CD4-positive, CD25-positive, alpha-beta regulatory T cell (primary cell): Measurements from ENCODE around the gene KCNQ1. TPM values are rescaled to one million over a fixed set of nuclear protein-coding genes. Genes with fewer than 3 reads are reported as not detected.

Experiments
- ATAC-seq, 2 donors: fragments of 150-1000 bp; cut with Tn5 transposase; one replicate each; pipeline ENCODE4 v1.10.0; 2021; ENCODE audit warnings: low read depth in 2 of 2, moderate number of reproducible peaks in 2 of 2, moderate library complexity in 1 of 2
- DNase-seq, 3 donors: peaks; one replicate each; pipeline versions ENCODE4 v3.0.0 to v3.0.0-alpha.2; 2012 to 2022; ENCODE audit warnings: mixed read lengths in 1 of 3
- H3K27ac ChIP-seq: one replicate; pipeline ENCODE4 v1.7.0; 2013; ENCODE audit warnings: mild to moderate bottlenecking, low read length; ENCODE audit not compliant: insufficient read depth, poor library complexity, severe bottlenecking
- H3K27me3 ChIP-seq: one replicate; pipeline ENCODE4 v1.7.0; 2013; ENCODE audit warnings: low read length; ENCODE audit not compliant: control insufficient read depth, insufficient read depth
- H3K36me3 ChIP-seq: one replicate; pipeline ENCODE4 v1.7.0; 2013; ENCODE audit warnings: mild to moderate bottlenecking, low read length, moderate library complexity; ENCODE audit not compliant: control insufficient read depth, insufficient read depth
- H3K4me1 ChIP-seq: 2 replicates; pipeline ENCODE4 v1.7.0; 2013; ENCODE audit warnings: mild to moderate bottlenecking, low read length; ENCODE audit not compliant: insufficient read depth, control insufficient read depth, poor library complexity, severe bottlenecking
- H3K4me3 ChIP-seq: one replicate; pipeline ENCODE4 v1.7.0; 2013; ENCODE audit warnings: low read depth, mild to moderate bottlenecking, low read length, moderate library complexity
- H3K9me3 ChIP-seq, 2 experiments: 1 replicate in 1 of 2; 2 replicates in 1 of 2; pipeline ENCODE4 v1.7.0; 2013; ENCODE audit warnings: low read length in 2 of 2, mild to moderate bottlenecking in 1 of 2, moderate library complexity in 1 of 2; ENCODE audit not compliant: control insufficient read depth in 2 of 2
- H3K27ac Mint-ChIP-seq, 3 donors: one replicate each; pipeline ENCODE4 v1.8.0; 2020 to 2022; ENCODE audit warnings: mild to moderate bottlenecking in 3 of 3, mixed read lengths in 3 of 3, moderate library complexity in 2 of 3
- H3K27me3 Mint-ChIP-seq: one replicate; pipeline ENCODE4 v1.8.0; 2022; ENCODE audit warnings: mild to moderate bottlenecking, mixed read lengths
- H3K36me3 Mint-ChIP-seq: one replicate; pipeline ENCODE4 v1.8.0; 2020; ENCODE audit warnings: mixed read lengths
- H3K4me1 Mint-ChIP-seq, 4 donors: one replicate each; pipeline ENCODE4 v1.8.0; 2020 to 2022; ENCODE audit warnings: mixed read lengths in 4 of 4, mild to moderate bottlenecking in 1 of 4
- H3K4me3 Mint-ChIP-seq, 4 donors: one replicate each; pipeline ENCODE4 v1.8.0; 2020 to 2022; ENCODE audit warnings: mild to moderate bottlenecking in 4 of 4, mixed read lengths in 4 of 4, moderate library complexity in 3 of 4
- H3K9me3 Mint-ChIP-seq, 7 donors: one replicate each; pipeline ENCODE4 v1.8.0; 2020 to 2022; ENCODE audit warnings: mixed read lengths in 7 of 7, mild to moderate bottlenecking in 3 of 7, moderate library complexity in 2 of 7
- polyA plus RNA-seq, 4 donors: library from polyadenylated mRNA; unstranded; fragments of 300-500 nt; fragmentation: Illumina TruSeq; gene quantifications; one replicate each; pipeline ENCODE4 v1.2.3, GENCODE V29; 2021
- total RNA-seq: library from RNA; stranded (reverse); gene quantifications from one replicate; pipeline ENCODE4 v1.2.3, GENCODE V29; 2022

Gene KCNQ1
- total and polyA plus RNA-seq, 5 donors from 2014 or later: 5.5 to 13.4 (median 6.8) TPM

GRCh38 chr11:2522631-2523255 lies 77.9 kb downstream of the KCNQ1 start:
- Histone ChIP-seq H3K36me3 (no peaks in the 10 kb centered on the region), H3K27ac (no peak overlapping the region), H3K4me1 (peaks cover 7% of the 10 kb centered on the region), H3K4me3 (no peak overlapping the region), H3K27me3 (no peaks in the 10 kb centered on the region), H3K9me3 (no peaks in the 10 kb centered on the region)
- Mint-ChIP-seq H3K27me3 (no peaks in the 10 kb centered on the region), H3K4me1 (peaks cover 0 to 30% (median 7%) of the 10 kb centered on the region in 4 donors), H3K36me3 (peaks cover 5% of the 10 kb centered on the region), H3K9me3 (no peaks in the 10 kb centered on the region), H3K27ac (no peak overlapping the region), H3K4me3 (no peak overlapping the region)
- no peak for DNase-seq
- ATAC-seq: no peak

- DNase-seq (no peak), ATAC-seq (no peak)
- H3K9me3 Mint-ChIP-seq: no peaks in the 10 kb centered on the region
- no peaks in the 10 kb centered on the region for H3K36me3 ChIP-seq
- H3K4me1 Mint-ChIP-seq: peaks cover 0 to 36% (median 8%) of the 10 kb centered on the region in 4 donors
- H3K4me1 ChIP-seq: peaks cover 7% of the 10 kb centered on the region
- H3K4me3 Mint-ChIP-seq: no peak overlapping the region
- H3K27me3 Mint-ChIP-seq: no peaks in the 10 kb centered on the region
- no peaks in the 10 kb centered on the region for H3K27me3 ChIP-seq
- no peak overlapping the region for H3K4me3 ChIP-seq
- no peaks in the 10 kb centered on the region for H3K9me3 ChIP-seq
- peak overlapping the region in 1 of 3 donors; percentile 52 for H3K27ac Mint-ChIP-seq
- H3K27ac ChIP-seq: no peak overlapping the region
- H3K36me3 Mint-ChIP-seq: peaks cover 5% of the 10 kb centered on the region
These were observed 79.1 kb downstream of the KCNQ1 start for GRCh38 chr11:2523821-2524391.

- no peak overlapping the region for H3K4me3 ChIP-seq
- DNase-seq (no peak), ATAC-seq (no peak)
- H3K27me3 ChIP-seq: no peaks in the 10 kb centered on the region
- Mint-ChIP-seq H3K9me3 (no peaks in the 10 kb centered on the region), H3K36me3 (peaks cover 5% of the 10 kb centered on the region), H3K27ac (peak overlapping the region in 2 of 3 donors; percentile 36 to 41), H3K4me3 (no peak overlapping the region), H3K27me3 (no peaks in the 10 kb centered on the region), H3K4me1 (peaks cover 0 to 36% (median 8%) of the 10 kb centered on the region in 4 donors)
- no peak overlapping the region for H3K27ac ChIP-seq
- peaks cover 7% of the 10 kb centered on the region for H3K4me1 ChIP-seq
- H3K36me3 ChIP-seq: no peaks in the 10 kb centered on the region
- H3K9me3 ChIP-seq: no peaks in the 10 kb centered on the region
These were observed 79.8 kb downstream of the KCNQ1 start for GRCh38 chr11:2524446-2525165.

GRCh38 chr11:2525166-2525861 lies 80.5 kb downstream of the KCNQ1 start:
- Mint-ChIP-seq H3K4me1 (peaks cover 0 to 36% (median 8%) of the 10 kb centered on the region in 4 donors), H3K4me3 (peak overlapping the region in 2 of 4 donors; percentile 43 to 70), H3K9me3 (no peaks in the 10 kb centered on the region), H3K27me3 (no peaks in the 10 kb centered on the region), H3K27ac (peak overlapping the region in 2 of 3 donors; percentile 72 to 78), H3K36me3 (peaks cover 5% of the 10 kb centered on the region)
- H3K36me3 ChIP-seq: no peaks in the 10 kb centered on the region
- no peaks in the 10 kb centered on the region for H3K27me3 ChIP-seq
- H3K4me3 ChIP-seq: no peak overlapping the region
- ATAC-seq (no peak), DNase-seq (no peak)
- no peaks in the 10 kb centered on the region for H3K9me3 ChIP-seq
- no peak overlapping the region for H3K27ac ChIP-seq
- H3K4me1 ChIP-seq: peaks cover 7% of the 10 kb centered on the region

- Mint-ChIP-seq H3K4me1 (peaks cover 0 to 36% (median 8%) of the 10 kb centered on the region in 4 donors), H3K4me3 (peak overlapping the region in 1 of 4 donors; percentile 70), H3K9me3 (no peaks in the 10 kb centered on the region), H3K27ac (peak overlapping the region in 2 of 3 donors; percentile 74 to 78), H3K36me3 (peaks cover 2% of the 10 kb centered on the region), H3K27me3 (no peaks in the 10 kb centered on the region)
- H3K4me3 ChIP-seq: no peak overlapping the region
- ATAC-seq (no peak), DNase-seq (no peak)
- no peaks in the 10 kb centered on the region for H3K27me3 ChIP-seq
- H3K4me1 ChIP-seq: peaks cover 7% of the 10 kb centered on the region
- H3K27ac ChIP-seq: no peak overlapping the region
- H3K9me3 ChIP-seq: no peaks in the 10 kb centered on the region
- H3K36me3 ChIP-seq: no peaks in the 10 kb centered on the region
These were observed 81.4 kb downstream of the KCNQ1 start for GRCh38 chr11:2525941-2526807.

- peak overlapping the region; percentile 33 for H3K27ac ChIP-seq
- no peaks in the 10 kb centered on the region for H3K27me3 Mint-ChIP-seq
- H3K4me3 Mint-ChIP-seq: peak overlapping the region in 2 of 4 donors; percentile 48 to 64
- no peaks in the 10 kb centered on the region for H3K36me3 Mint-ChIP-seq
- no peaks in the 10 kb centered on the region for H3K36me3 ChIP-seq
- H3K4me3 ChIP-seq: no peak overlapping the region
- H3K27ac Mint-ChIP-seq: peak overlapping the region in 2 of 3 donors; percentile 47 to 78
- H3K4me1 ChIP-seq: peaks cover 7% of the 10 kb centered on the region
- no peak for DNase-seq
- peaks cover 0 to 40% (median 9%) of the 10 kb centered on the region in 4 donors for H3K4me1 Mint-ChIP-seq
- H3K27me3 ChIP-seq: no peaks in the 10 kb centered on the region
- peak in 1 of 2 donors; percentile 43 for ATAC-seq
- H3K9me3 Mint-ChIP-seq: no peaks in the 10 kb centered on the region
- H3K9me3 ChIP-seq: no peaks in the 10 kb centered on the region
These were observed 82.1 kb downstream of the KCNQ1 start for GRCh38 chr11:2526808-2527381.
